Measurements from ENCODE around the gene ARHGEF11.
A peak's percentile ranks its signal among the peaks of the same experiment; 100 is the strongest.
"Not testable (repeated sequence)": the region's sequence is repeated elsewhere in the genome, so short reads cannot be mapped to it uniquely, and the experiment has no call there.

ARHGEF11 gene

GRCh38 chr1:157045250-157046218 lies at the start of gene ARHGEF11:
Gene ARHGEF11, minus strand, starts transcription at chr1:157045742. Its CDS starts 1,412 bp downstream, at chr1:157044330.
- peak; percentile 93 for DNase-seq (ENCODE audit: low read depth)

GRCh38 chr1:157095091-157095490 lies 49.5 kb upstream of the ARHGEF11 start:
- no peak for DNase-seq (ENCODE audit: low read depth)

- peak; percentile 11 for DNase-seq (ENCODE audit: low read depth)
Measured at GRCh38 chr1:157092831-157093230, 47.3 kb upstream of the ARHGEF11 start.

GRCh38 chr1:157091668-157092273 lies 46.2 kb upstream of the ARHGEF11 start:
- DNase-seq (ENCODE audit: low read depth), result no peak

GRCh38 chr1:157091186-157091585 lies 45.6 kb upstream of the ARHGEF11 start:
- DNase-seq (ENCODE audit: low read depth), result no peak

- no peak for DNase-seq (ENCODE audit: low read depth)
Measured at GRCh38 chr1:157090771-157091170, 45.2 kb upstream of the ARHGEF11 start.

- DNase-seq (ENCODE audit: low read depth), result peak; percentile 83
Measured at GRCh38 chr1:157090196-157090647, 44.7 kb upstream of the ARHGEF11 start.

- no peak for DNase-seq (ENCODE audit: low read depth)
Measured at GRCh38 chr1:157089789-157090188, 44.2 kb upstream of the ARHGEF11 start.

GRCh38 chr1:157088607-157089006 lies 43.1 kb upstream of the ARHGEF11 start:
- DNase-seq (ENCODE audit: low read depth), result no peak

- DNase-seq (ENCODE audit: low read depth), result no peak
Measured at GRCh38 chr1:157087030-157087429, 41.5 kb upstream of the ARHGEF11 start.

GRCh38 chr1:157086299-157086698 lies 40.8 kb upstream of the ARHGEF11 start:
- DNase-seq (ENCODE audit: low read depth), result no peak

GRCh38 chr1:157085421-157085820 lies 39.9 kb upstream of the ARHGEF11 start:
- peak; percentile 33 for DNase-seq (ENCODE audit: low read depth)

- no peak for DNase-seq (ENCODE audit: low read depth)
Measured at GRCh38 chr1:157084720-157085119, 39.2 kb upstream of the ARHGEF11 start.

- DNase-seq (ENCODE audit: low read depth), result no peak
Measured at GRCh38 chr1:157081707-157082106, 36.2 kb upstream of the ARHGEF11 start.

- no peak for DNase-seq (ENCODE audit: low read depth)
Measured at GRCh38 chr1:157080714-157081113, 35.2 kb upstream of the ARHGEF11 start.

- no peak for DNase-seq (ENCODE audit: low read depth)
Measured at GRCh38 chr1:157077394-157077793, 31.9 kb upstream of the ARHGEF11 start.

GRCh38 chr1:157073944-157074685 lies 28.6 kb upstream of the ARHGEF11 start:
- DNase-seq (ENCODE audit: low read depth), result peak; percentile 75

GRCh38 chr1:157069601-157070000 lies 24.1 kb upstream of the ARHGEF11 start:
- DNase-seq (ENCODE audit: low read depth), result no peak

GRCh38 chr1:157059241-157059640 lies 13.7 kb upstream of the ARHGEF11 start:
- DNase-seq (ENCODE audit: low read depth), result not testable (repeated sequence)

- DNase-seq (ENCODE audit: low read depth), result no peak
Measured at GRCh38 chr1:157056269-157056668, 10.7 kb upstream of the ARHGEF11 start.

GRCh38 chr1:157055729-157056128 lies 10.2 kb upstream of the ARHGEF11 start:
- DNase-seq (ENCODE audit: low read depth), result not testable (repeated sequence)

- no peak for DNase-seq (ENCODE audit: low read depth)
Measured at GRCh38 chr1:157050836-157051235, 5.3 kb upstream of the ARHGEF11 start.
